GM23338 (cell line): Measurements from ENCODE around the gene ENDOU. TPM values are rescaled to one million over a fixed set of nuclear protein-coding genes. Genes with fewer than 3 reads are reported as not detected.
A peak's percentile ranks its signal among the peaks of the same experiment; 100 is the strongest.

ENCODE experiments used
- ATAC-seq: fragments of 200-7000 bp; cut with Tn5 transposase; 3 replicates; pipeline ENCODE4 v1.9.1; 2020
- DNase-seq: peaks from one replicate; pipeline ENCODE4 v3.0.0-alpha.2; 2015; ENCODE audit warnings: low spot score
- H2AFZ ChIP-seq: fragments of 200-600 bp; sonication (generic); 2 replicates; pipeline ENCODE4 v1.8.0; 2016; ENCODE audit warnings: antibody characterized with exemption, mild to moderate bottlenecking, moderate library complexity
- H3F3A ChIP-seq: fragments of 200-600 bp; sonication (generic); replicated peaks from 2 replicates; pipeline ENCODE4 v1.8.0; 2017; ENCODE audit warnings: antibody characterized with exemption, mixed run types, low read depth
- H3K27ac ChIP-seq: fragments of 200-600 bp; sonication (generic); 2 replicates; pipeline ENCODE4 v1.6.1; 2016; ENCODE audit warnings: low read depth
- H3K27me3 ChIP-seq: fragments of 200-600 bp; sonication (generic); 2 replicates; pipeline ENCODE4 v1.8.0; 2016; ENCODE audit warnings: mild to moderate bottlenecking, mixed run types, moderate library complexity; ENCODE audit not compliant: insufficient read depth
- H3K36me3 ChIP-seq: fragments of 200-600 bp; sonication (generic); 2 replicates; pipeline ENCODE4 v1.8.0; 2016; ENCODE audit warnings: mild to moderate bottlenecking; ENCODE audit not compliant: insufficient read depth
- H3K4me1 ChIP-seq: fragments of 200-600 bp; sonication (generic); 2 replicates; pipeline ENCODE4 v1.8.0; 2016; ENCODE audit warnings: mild to moderate bottlenecking, moderate library complexity; ENCODE audit not compliant: insufficient read depth
- H3K4me2 ChIP-seq: fragments of 200-600 bp; sonication (generic); 2 replicates; pipeline ENCODE4 v1.7.1; 2017; ENCODE audit warnings: mixed run types
- H3K4me3 ChIP-seq: fragments of 200-600 bp; sonication (generic); 2 replicates; pipeline ENCODE4 v1.6.1; 2016; ENCODE audit warnings: mixed run types
- H3K79me2 ChIP-seq: fragments of 200-600 bp; sonication (generic); replicated peaks from 2 replicates; pipeline ENCODE4 v1.8.0; 2017; ENCODE audit warnings: mild to moderate bottlenecking; ENCODE audit not compliant: insufficient read depth
- H3K9me2 ChIP-seq: fragments of 200-600 bp; sonication (generic); 2 replicates; pipeline ENCODE4 v1.8.0; 2017; ENCODE audit not compliant: insufficient read depth
- H4K20me1 ChIP-seq: fragments of 200-600 bp; sonication (generic); replicated peaks from 2 replicates; pipeline ENCODE4 v1.8.0; 2017; ENCODE audit warnings: mild to moderate bottlenecking; ENCODE audit not compliant: insufficient read depth
- H3K27ac Mint-ChIP-seq: 2 replicates; pipeline ENCODE4 v1.8.0; 2020; ENCODE audit warnings: inconsistent platforms, mild to moderate bottlenecking, moderate library complexity, mixed read lengths
- H3K27me3 Mint-ChIP-seq: 3 replicates; pipeline ENCODE4 v1.8.0; 2022; ENCODE audit warnings: low read depth, mild to moderate bottlenecking, moderate library complexity, mixed read lengths, inconsistent platforms; ENCODE audit not compliant: insufficient read depth, poor library complexity
- H3K36me3 Mint-ChIP-seq: 3 replicates; pipeline ENCODE4 v1.8.0; 2021; ENCODE audit warnings: low read depth, mild to moderate bottlenecking, inconsistent platforms, moderate library complexity, mixed read lengths
- H3K4me1 Mint-ChIP-seq: 3 replicates; pipeline ENCODE4 v1.8.0; 2020; ENCODE audit warnings: mild to moderate bottlenecking, inconsistent platforms, mixed read lengths
- H3K4me3 Mint-ChIP-seq: 3 replicates; pipeline ENCODE4 v1.8.0; 2021; ENCODE audit warnings: moderate library complexity, mild to moderate bottlenecking, inconsistent platforms, mixed read lengths
- H3K9me3 Mint-ChIP-seq: 3 replicates; pipeline ENCODE4 v1.8.0; 2020; ENCODE audit warnings: moderate library complexity, mild to moderate bottlenecking, inconsistent platforms, mixed read lengths
- CREB1 ChIP-seq: fragments of 250-450 bp; sonication (Bioruptor Pico); IDR thresholded peaks from 2 replicates; pipeline ENCODE4 v1.5.0; 2020; ENCODE audit warnings: low read depth, mild to moderate bottlenecking, moderate library complexity
- EZH2phosphoT487 ChIP-seq: fragments of 200-600 bp; sonication (generic); IDR thresholded peaks from one replicate; pipeline ENCODE4 v1.8.1; 2018; ENCODE audit warnings: antibody characterized with exemption; ENCODE audit not compliant: unreplicated experiment
- JUNB ChIP-seq: IDR thresholded peaks from one replicate; pipeline ENCODE4 v1.6.1; 2016; ENCODE audit warnings: antibody characterized with exemption; ENCODE audit not compliant: unreplicated experiment
- NANOG ChIP-seq: IDR thresholded peaks from 2 replicates; pipeline ENCODE4 v1.6.1; 2016; ENCODE audit warnings: antibody characterized with exemption, borderline replicate concordance
- POLR2AphosphoS5 ChIP-seq: IDR thresholded peaks from 2 replicates; pipeline ENCODE4 v1.6.1; 2016; ENCODE audit warnings: antibody characterized with exemption, low read depth
- STAT1 ChIP-seq: IDR thresholded peaks from one replicate; pipeline ENCODE4 v1.6.1; 2016; ENCODE audit warnings: antibody characterized with exemption; ENCODE audit not compliant: unreplicated experiment
- ZNF331 ChIP-seq: fragments of 250-450 bp; sonication (Bioruptor Pico); IDR thresholded peaks from 2 replicates; pipeline ENCODE4 v1.5.0; 2020; ENCODE audit warnings: low read depth, mild to moderate bottlenecking, moderate library complexity
- polyA plus RNA-seq: library from polyadenylated mRNA; unstranded; fragments of >200 nt; fragmentation: Nextera tagmentation; extraction: Ambion mirVana; gene quantifications from 2 replicates; pipeline ENCODE4 v1.2.1, GENCODE V29; 2016
- total RNA-seq: library from RNA; depleted of rRNA; stranded (reverse); fragments of >200 nt; shearing (Covaris generic); gene quantifications from 2 replicates; pipeline ENCODE4 v1.2.3, GENCODE V29; 2014
- TF ChIP-seq, protein P1 (sequence below): fragments of 250-450 bp; sonication (Bioruptor Pico); IDR thresholded peaks from 2 replicates; pipeline ENCODE4 v1.5.0; 2020; ENCODE audit warnings: mild to moderate bottlenecking, moderate library complexity

Gene ENDOU
- total and polyA plus RNA-seq, 2 experiments from 2014 or later: not detected

DNA sequence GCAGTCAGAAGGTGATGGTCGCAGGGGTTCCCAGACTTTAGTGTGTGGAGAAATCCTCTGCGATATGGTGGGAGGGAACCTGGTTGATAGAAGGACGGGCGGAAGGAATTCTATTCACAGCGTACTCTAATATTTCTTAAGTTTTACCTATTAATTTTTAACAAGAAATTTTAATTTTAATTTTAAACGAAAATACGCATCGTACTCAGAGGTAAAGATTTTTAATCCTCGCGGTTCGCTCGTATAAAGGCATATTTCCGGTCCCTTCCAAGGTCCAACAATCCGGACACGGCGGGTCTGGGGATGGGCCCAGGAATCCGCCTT lies 47.4 kb upstream of the ENDOU start (continued):
- TF ChIP-seq, protein P1, sequence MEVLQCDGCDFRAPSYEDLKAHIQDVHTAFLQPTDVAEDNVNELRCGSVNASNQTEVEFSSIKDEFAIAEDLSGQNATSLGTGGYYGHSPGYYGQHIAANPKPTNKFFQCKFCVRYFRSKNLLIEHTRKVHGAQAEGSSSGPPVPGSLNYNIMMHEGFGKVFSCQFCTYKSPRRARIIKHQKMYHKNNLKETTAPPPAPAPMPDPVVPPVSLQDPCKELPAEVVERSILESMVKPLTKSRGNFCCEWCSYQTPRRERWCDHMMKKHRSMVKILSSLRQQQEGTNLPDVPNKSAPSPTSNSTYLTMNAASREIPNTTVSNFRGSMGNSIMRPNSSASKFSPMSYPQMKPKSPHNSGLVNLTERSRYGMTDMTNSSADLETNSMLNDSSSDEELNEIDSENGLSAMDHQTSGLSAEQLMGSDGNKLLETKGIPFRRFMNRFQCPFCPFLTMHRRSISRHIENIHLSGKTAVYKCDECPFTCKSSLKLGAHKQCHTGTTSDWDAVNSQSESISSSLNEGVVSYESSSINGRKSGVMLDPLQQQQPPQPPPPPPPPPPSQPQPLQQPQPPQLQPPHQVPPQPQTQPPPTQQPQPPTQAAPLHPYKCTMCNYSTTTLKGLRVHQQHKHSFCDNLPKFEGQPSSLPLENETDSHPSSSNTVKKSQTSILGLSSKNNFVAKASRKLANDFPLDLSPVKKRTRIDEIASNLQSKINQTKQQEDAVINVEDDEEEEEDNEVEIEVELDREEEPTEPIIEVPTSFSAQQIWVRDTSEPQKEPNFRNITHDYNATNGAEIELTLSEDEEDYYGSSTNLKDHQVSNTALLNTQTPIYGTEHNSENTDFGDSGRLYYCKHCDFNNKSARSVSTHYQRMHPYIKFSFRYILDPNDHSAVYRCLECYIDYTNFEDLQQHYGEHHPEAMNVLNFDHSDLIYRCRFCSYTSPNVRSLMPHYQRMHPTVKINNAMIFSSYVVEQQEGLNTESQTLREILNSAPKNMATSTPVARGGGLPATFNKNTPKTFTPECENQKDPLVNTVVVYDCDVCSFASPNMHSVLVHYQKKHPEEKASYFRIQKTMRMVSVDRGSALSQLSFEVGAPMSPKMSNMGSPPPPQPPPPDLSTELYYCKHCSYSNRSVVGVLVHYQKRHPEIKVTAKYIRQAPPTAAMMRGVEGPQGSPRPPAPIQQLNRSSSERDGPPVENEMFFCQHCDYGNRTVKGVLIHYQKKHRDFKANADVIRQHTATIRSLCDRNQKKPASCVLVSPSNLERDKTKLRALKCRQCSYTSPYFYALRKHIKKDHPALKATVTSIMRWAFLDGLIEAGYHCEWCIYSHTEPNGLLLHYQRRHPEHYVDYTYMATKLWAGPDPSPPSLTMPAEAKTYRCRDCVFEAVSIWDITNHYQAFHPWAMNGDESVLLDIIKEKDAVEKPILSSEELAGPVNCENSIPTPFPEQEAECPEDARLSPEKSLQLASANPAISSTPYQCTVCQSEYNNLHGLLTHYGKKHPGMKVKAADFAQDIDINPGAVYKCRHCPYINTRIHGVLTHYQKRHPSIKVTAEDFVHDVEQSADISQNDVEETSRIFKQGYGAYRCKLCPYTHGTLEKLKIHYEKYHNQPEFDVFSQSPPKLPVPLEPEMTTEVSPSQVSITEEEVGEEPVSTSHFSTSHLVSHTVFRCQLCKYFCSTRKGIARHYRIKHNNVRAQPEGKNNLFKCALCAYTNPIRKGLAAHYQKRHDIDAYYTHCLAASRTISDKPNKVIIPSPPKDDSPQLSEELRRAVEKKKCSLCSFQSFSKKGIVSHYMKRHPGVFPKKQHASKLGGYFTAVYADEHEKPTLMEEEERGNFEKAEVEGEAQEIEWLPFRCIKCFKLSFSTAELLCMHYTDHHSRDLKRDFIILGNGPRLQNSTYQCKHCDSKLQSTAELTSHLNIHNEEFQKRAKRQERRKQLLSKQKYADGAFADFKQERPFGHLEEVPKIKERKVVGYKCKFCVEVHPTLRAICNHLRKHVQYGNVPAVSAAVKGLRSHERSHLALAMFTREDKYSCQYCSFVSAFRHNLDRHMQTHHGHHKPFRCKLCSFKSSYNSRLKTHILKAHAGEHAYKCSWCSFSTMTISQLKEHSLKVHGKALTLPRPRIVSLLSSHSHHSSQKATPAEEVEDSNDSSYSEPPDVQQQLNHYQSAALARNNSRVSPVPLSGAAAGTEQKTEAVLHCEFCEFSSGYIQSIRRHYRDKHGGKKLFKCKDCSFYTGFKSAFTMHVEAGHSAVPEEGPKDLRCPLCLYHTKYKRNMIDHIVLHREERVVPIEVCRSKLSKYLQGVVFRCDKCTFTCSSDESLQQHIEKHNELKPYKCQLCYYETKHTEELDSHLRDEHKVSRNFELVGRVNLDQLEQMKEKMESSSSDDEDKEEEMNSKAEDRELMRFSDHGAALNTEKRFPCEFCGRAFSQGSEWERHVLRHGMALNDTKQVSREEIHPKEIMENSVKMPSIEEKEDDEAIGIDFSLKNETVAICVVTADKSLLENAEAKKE (CRISPR knock-in tag): no peak
- TF ChIP-seq CREB1 (CRISPR knock-in tag) (no peak), STAT1 (no peak), EZH2phosphoT487 (no peak), POLR2AphosphoS5 (no peak)

DNA sequence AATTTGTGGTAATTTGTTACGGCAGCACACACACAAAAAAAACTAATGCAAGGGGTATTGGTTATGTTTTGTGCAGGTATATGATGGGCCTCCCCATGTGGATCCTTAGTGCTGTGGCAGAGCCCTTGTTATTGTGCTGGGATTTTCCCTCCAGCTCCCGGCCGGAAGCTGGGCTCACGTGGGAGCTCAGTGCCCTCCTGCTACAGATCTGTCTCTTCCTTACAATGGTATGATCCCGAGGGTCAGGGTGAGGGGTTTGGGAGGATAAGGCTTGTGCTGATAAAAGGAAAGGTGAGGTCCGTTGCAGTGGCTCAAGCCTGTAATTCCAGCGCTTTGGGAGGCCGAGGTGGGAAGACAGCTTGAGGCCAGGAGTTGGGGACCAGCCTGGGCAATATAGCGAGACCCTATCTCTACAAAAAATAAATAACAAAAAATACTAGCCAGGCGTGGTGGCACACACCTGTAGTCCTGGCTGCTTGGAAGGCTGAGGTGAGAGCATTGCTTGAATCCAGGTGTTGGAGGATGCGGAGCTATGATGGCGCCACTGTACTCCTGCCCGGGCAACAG lies 46.9 kb upstream of the ENDOU start:
- peak overlapping the region; percentile 69 for H3K4me3 ChIP-seq
- TF ChIP-seq STAT1 (no peak), CREB1 (CRISPR knock-in tag) (no peak), ZNF331 (no peak), NANOG (no peak), JUNB (no peak)
- TF ChIP-seq, protein P1 (CRISPR knock-in tag): no peak

More for the DNA sequence above, 46.9 kb upstream of the ENDOU start:
- Histone ChIP-seq H4K20me1 (no peaks in the 10 kb centered on the region), H2AFZ (0 out of 2 replicates have a peak overlapping the region, but pooled peaks have one; percentile 6), H3K36me3 (no peaks in the 10 kb centered on the region), H3K9me2 (no peaks in the 10 kb centered on the region), H3F3A (peaks cover 15% of the 10 kb centered on the region), H3K79me2 (no peaks in the 10 kb centered on the region), H3K27me3 (peaks cover 17% of the 10 kb centered on the region), H3K4me2 (peak overlapping the region; percentile 79), H3K4me1 (peaks cover 30% of the 10 kb centered on the region), H3K27ac (no peak overlapping the region)
- Mint-ChIP-seq H3K9me3 (no peaks in the 10 kb centered on the region), H3K27me3 (peaks cover 14% of the 10 kb centered on the region), H3K27ac (no peak overlapping the region), H3K36me3 (no peaks in the 10 kb centered on the region), H3K4me3 (peak overlapping the region; percentile 72), H3K4me1 (peaks cover 35% of the 10 kb centered on the region)
- no peak for DNase-seq
- ATAC-seq: peak; percentile 6; the same call in 2 of the 3 replicates
